Measurements from ENCODE around the gene ZNF638.

GRCh38 chr2:71283131-71283530 is 48.5 kb upstream of the ZNF638 start:
- TF ChIP-seq REST (IDR thresholded peaks at IDR 0.05; ENCODE audit: insufficient read depth in 1 of 2, low read depth in 2 of 2, low read length in 2 of 2) (no peak), POLR2AphosphoS5 (IDR thresholded peaks at IDR 0.05; ENCODE audit: low read depth, low read length) (no peak), TAF1 (IDR thresholded peaks at IDR 0.05; ENCODE audit: borderline replicate concordance, insufficient read depth, low read length) (no peak), FOXP2 (optimal IDR thresholded peaks at IDR 0.05; ENCODE audit: borderline replicate concordance, extremely low read depth, extremely low read length, insufficient read depth) (no peak), SIN3A (IDR thresholded peaks at IDR 0.05; ENCODE audit: borderline replicate concordance, insufficient read depth, low read length) (no peak)
